Measurements from ENCODE around the gene ERI2.

ERI2 gene
- total RNA-seq, result 8.6 to 43.1 (median 21.2) reads per million in 17 experiments

- DNase-seq, result peak; percentile 95 to 96 (median 96)
These were observed at the start of gene ERI2, which contains the start of gene REXO5 for GRCh38 chr16:20806168-20807050. Gene ERI2, minus strand, starts transcription at chr16:20806472. Its CDS starts 42 bp downstream, at chr16:20806430. Gene REXO5, plus strand, starts transcription at chr16:20806527. Its CDS starts 427 bp downstream, at chr16:20806954.

DNA sequence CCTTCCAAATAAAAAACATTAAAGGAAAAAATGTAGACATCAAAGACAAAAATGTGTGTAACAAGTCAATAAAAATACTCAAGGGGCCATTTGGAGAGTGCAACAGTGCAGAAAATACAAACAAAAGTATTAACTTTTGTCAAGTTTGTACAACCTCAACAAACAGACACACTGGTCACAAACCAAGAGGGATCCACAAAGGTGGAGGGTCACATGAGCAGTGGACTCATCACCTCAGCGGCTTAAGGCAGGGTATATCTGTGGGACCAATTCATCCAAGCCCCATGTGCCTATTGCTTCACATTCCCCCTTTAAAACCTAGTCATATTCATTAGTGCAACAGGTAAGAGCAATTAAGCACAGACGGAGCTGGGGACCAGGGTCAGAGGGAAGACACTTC lies 48.7 kb upstream of the ERI2 start:
- no peak for DNase-seq

DNA sequence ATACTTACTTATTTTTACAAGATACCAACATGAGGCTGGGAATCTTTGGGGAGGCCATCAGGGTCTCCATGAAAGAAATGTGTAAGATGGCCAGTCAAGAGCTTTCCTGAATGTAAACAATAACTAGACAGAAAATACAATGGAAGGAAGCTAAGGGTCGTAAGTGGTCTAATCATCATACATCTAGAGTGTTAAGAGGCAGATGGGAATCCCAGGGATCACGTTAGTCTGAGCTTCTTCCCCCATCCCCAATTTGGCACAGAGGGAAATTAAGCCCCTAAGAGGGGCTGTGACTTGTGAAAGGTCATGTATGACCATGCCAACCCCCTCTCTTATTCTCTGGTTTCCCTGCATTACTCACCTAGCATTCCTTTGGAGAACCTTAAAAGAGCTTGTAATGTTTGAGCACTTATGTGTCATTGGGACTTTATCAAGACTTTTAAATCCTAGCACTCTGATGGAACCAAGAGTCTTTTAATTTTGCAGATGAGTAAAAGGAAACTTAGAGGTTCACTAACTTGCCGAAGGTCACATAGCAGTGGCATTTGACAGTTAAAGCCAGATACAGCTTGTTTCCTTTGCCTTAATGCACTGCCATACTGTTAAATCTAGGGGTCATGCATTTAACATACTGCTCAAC lies 47.8 kb upstream of the ERI2 start:
- DNase-seq, result no peak

DNA sequence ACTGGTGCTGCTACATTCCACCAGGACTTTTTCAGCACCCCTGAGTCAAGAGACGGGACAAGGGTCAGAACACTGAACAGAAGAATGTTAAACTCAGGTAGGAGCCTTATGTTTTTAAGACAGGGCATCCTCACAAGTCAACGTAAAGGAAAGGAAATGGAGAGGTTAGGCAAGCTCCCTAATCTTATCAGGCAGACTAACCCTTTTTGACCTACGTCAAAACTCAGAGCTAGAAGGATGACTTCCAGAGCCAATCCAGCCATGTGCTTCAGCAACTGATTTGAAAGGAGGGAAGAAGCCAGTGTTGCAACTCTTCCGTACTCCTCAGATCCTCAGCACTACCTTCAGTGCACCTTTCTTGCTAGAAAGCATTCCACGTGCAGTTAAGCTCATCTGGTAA lies 46.9 kb upstream of the ERI2 start:
- DNase-seq, result no peak

- no peak for DNase-seq
These were observed 45.3 kb upstream of the ERI2 start for GRCh38 chr16:20851601-20852000.

GRCh38 chr16:20850981-20851380 lies 44.7 kb upstream of the ERI2 start:
- no peak for DNase-seq

DNA sequence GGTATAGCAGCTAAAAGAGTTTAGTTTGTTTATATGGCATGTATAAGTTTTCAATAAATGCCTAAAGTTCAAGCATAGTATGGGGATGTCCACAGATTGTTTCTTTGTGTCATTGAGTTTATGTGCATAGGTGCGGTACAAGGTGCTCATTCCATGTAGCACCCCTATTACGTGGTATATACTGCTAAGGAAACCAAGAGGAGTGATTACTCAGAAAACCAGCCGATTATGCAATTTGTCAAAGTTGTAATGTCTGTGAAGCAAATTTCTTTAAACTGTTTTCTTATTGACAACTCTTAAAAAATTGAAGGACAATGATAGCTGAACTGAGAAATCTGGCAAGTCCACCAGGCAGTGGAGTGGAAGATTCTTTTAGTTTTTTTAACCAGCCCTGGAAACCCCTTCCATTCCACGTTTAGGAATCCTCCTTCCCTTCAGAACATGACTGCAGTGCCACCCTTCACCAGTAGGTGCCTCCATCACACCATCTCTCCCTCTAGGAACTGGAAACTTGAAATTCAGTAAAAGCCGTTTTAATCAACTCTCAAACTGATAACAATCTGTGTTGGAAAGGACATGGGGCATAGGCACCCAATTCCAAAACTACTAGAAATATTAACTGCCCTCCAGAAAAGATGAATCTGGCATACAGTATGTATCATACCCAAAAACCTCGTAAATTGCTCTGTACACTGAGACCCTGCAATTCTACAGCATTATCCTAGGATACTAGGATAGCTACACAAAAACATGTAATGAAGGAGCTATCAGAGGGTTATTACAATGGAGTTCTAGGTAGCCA lies 43.5 kb upstream of the ERI2 start:
- peak; percentile 67 to 80 (median 78) for DNase-seq

GRCh38 chr16:20847550-20847949 lies 41.3 kb upstream of the ERI2 start:
- DNase-seq, result no peak

- DNase-seq, result no peak
These were observed 40.3 kb upstream of the ERI2 start for GRCh38 chr16:20846551-20846950.

DNA sequence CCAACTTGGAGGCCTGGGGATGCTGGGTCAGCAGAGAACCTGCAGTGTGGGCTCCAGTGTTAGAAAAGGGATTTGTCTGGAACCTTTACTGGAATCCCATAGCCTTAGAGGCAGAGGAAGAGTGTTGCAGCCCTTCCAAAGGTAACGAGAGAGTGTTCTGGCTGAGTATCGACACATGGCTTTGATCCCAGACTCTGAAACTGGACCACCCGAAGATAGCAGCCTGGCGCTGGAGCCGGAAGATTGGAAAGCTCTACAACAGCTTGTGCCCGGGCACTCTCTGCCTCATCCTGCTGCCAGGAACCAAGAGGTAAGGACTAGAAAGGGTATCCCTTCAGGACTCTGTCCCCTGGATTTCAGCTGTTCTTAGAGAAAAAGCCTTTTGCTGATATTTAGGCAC lies 39.8 kb upstream of the ERI2 start:
- no peak for DNase-seq

DNA sequence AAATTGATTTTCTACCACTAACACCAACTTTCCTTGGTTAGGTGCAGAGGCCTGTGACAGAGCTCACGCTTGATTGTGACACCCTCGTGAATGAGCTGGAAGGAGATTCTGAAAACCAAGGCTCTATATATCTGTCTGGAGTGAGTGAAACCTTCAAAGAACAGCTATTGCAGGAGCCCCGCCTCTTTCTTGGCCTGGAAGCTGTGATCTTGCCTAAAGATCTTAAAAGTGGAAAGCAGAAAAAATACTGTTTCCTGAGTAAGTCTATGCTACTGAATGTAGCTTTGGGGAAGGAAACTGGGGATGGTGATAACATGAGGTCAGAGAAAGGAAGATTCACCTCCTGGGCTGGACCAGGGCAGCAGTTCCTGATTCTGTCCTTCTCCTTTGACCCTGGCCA lies 38.3 kb upstream of the ERI2 start:
- DNase-seq, result peak in 3 of 4 experiments; percentile 30 to 32 (median 32)

DNA sequence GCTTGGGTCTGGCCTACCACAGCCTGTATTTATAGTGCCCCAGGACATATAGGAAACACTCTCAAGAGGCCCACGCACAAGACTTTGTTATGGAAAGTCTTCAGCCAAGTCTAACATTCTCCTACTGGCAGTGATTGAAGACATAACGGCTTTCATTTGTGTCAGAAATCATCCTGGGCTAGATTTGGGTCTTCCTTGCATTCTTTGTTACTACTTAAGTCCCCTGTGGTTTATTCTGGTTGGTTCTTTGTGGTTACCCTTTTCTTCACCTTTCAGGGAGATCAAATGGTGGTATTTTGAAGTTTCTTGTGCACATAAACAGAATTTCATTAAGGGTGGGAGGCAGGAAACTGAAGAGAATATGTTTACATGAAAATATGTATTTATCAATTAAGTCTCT lies 37.8 kb upstream of the ERI2 start:
- DNase-seq, result no peak

GRCh38 chr16:20839504-20839903 lies 33.2 kb upstream of the ERI2 start:
- no peak for DNase-seq

- peak in 2 of 4 experiments; percentile 50 to 57 for DNase-seq
These were observed 32.0 kb upstream of the ERI2 start for GRCh38 chr16:20838240-20838639.

- DNase-seq, result no peak
These were observed 26.8 kb upstream of the ERI2 start for GRCh38 chr16:20833086-20833485.

- no peak for DNase-seq
These were observed 24.1 kb upstream of the ERI2 start for GRCh38 chr16:20830372-20830771.

- DNase-seq, result no peak
These were observed 23.3 kb upstream of the ERI2 start for GRCh38 chr16:20829536-20829935.

DNA sequence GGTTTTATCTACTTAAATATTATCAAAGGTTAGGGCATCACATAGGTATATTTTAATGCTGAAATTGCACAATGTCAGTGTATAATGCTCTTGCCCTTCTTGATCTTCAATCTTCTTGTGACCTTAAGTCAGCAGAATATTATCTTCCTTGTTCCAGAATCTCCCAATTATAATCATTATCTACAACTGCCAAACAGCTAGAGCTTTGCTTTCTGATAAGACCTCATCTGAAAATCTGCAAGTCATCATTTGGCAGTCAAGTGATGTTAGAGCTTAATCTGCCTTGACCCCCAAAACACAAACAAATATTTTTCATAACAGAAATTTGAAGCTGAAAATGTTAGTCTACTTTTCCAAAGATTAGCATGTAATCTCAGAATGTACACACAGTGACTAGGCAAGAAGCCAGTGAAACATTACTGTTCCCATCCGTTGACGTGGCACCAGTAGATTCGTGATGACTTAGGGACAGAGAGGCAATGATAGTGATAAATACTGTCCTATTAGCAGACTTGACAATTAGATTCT lies 19.8 kb upstream of the ERI2 start:
- DNase-seq, result no peak

GRCh38 chr16:20822521-20823325 lies 16.5 kb upstream of the ERI2 start:
- DNase-seq, result peak in 3 of 4 experiments; percentile 8 to 53 (median 38)

- DNase-seq, result no peak
These were observed 15.4 kb upstream of the ERI2 start for GRCh38 chr16:20821682-20822081.

DNA sequence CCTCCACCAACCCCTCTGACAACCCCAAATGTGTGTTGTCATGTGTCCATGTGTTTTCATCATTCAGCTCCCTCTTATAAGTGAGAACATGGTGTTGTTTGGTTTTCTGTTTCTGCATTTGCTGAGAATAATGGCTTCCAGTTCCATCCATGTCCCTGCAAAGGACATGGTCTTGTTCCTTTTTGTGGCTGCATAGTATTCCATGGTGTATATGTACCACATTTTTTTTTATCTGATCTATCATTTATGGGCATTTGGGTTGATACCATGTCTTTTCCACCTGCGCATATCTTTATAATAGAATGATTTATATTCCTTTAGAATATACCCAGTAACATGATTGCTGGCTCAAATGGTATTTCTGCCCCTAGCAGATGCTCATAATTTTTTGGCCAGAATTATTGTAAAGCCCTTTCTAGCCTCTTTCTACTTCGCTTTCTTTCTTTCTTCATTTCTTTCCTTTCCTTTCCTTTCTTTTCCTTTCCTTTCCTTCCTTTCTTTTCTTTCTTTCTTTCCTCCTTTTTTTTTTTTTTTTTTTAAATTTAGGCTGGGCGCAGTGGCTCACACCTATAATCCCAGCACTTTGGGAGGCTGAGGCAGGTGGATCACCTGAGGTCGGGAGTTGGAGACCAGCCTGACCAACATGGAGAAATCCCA lies 12.8 kb upstream of the ERI2 start:
- DNase-seq, result no peak

Data from suppressor macrophage (primary cell).